Spleen (tissue), 11 donors: ENCODE measurements around the gene SUPT3H. TPM values are rescaled to one million over a fixed set of nuclear protein-coding genes. Genes with fewer than 3 reads are reported as not detected.

Experiments
- DNase-seq: peaks from one replicate; pipeline ENCODE4 v3.0.0-alpha.2; 2020
- H3K27ac ChIP-seq, 8 donors: fragments of 200-600 bp; sonication (generic) in 7 of 8; 1 replicate in 4 of 8; 2 replicates in 4 of 8; pipeline versions ENCODE4 v1.5.0 to v1.8.0; 2016 to 2021; ENCODE audit warnings: inconsistent platforms in 4 of 8, mild to moderate bottlenecking in 4 of 8, moderate library complexity in 1 of 8
- H3K27me3 ChIP-seq, 7 donors: fragments of 200-600 bp; sonication (generic) in 6 of 7; replicated peaks in 1 of 7; 1 replicate in 4 of 7; 2 replicates in 3 of 7; pipeline versions ENCODE4 v1.5.0 to v1.8.0; 2016 to 2021; ENCODE audit warnings: inconsistent platforms in 3 of 7, mild to moderate bottlenecking in 1 of 7
- H3K36me3 ChIP-seq, 6 donors: fragments of 200-600 bp; sonication (generic) in 5 of 6; 1 replicate in 4 of 6; 2 replicates in 2 of 6; pipeline versions ENCODE4 v1.5.0 to v1.8.0; 2016 to 2021; ENCODE audit warnings: inconsistent platforms in 2 of 6
- H3K4me1 ChIP-seq, 6 donors: fragments of 200-600 bp; sonication (generic) in 5 of 6; 1 replicate in 3 of 6; 2 replicates in 3 of 6; pipeline versions ENCODE4 v1.5.0 to v1.8.0; 2016 to 2021; ENCODE audit warnings: inconsistent platforms in 3 of 6
- H3K4me3 ChIP-seq, 8 donors: fragments of 200-600 bp; sonication (generic) in 7 of 8; 1 replicate in 4 of 8; 2 replicates in 4 of 8; pipeline versions ENCODE4 v1.5.0 to v1.8.0; 2016 to 2021; ENCODE audit warnings: inconsistent platforms in 4 of 8, mild to moderate bottlenecking in 4 of 8, moderate library complexity in 2 of 8
- H3K9me3 ChIP-seq, 8 donors: fragments of 200-600 bp; sonication (generic) in 7 of 8; 1 replicate in 4 of 8; 2 replicates in 4 of 8; pipeline versions ENCODE4 v1.5.0 to v1.8.0; 2016 to 2021; ENCODE audit warnings: inconsistent platforms in 4 of 8
- POLR2A ChIP-seq, 3 donors: fragments of 450-650 bp; IDR thresholded peaks; one replicate each; pipeline ENCODE4 v1.5.1; 2017; ENCODE audit warnings: antibody characterized with exemption in 3 of 3, mild to moderate bottlenecking in 1 of 3
- POLR2AphosphoS5 ChIP-seq, 3 donors: sonication (generic); formaldehyde crosslinking; IDR thresholded peaks; one replicate each; pipeline ENCODE4 v1.5.1; 2017; ENCODE audit warnings: antibody characterized with exemption in 3 of 3
- WGBS, 5 donors: extraction: QIAGEN DNeasy Blood & Tissue Kit in 3 of 5; methylation state at CpG; one replicate each; pipeline versions ENCODE4 v1.1.5 to v1.1.7; 2013 to 2018; 5-methylcytosine and 5-hydroxymethylcytosine counted together
- intact Hi-C: fragments of 100-400 bp; cut with DNase I; formaldehyde crosslinking; loops from one replicate; pipeline ENCODE4 v1.15.0; 2023; ENCODE audit warnings: low total_unique reads
- polyA plus RNA-seq, 3 donors: library from polyadenylated mRNA; stranded (reverse); fragments of 200-250 nt; gene quantifications; one replicate each; pipeline ENCODE4 v1.2.1, GENCODE V29; 2013
- total RNA-seq, 7 donors: library from RNA; depleted of rRNA in 3 of 7; stranded (reverse); fragments of >200 nt in 3 of 7; fragmentation: NEBNext Ultra II Directional in 4 of 7; extraction: Animal tissue kit (Norgen Biotek cat#: 25700) in 4 of 7; gene quantifications; one replicate each; pipeline versions ENCODE4 v1.1.0 to v1.2.1, GENCODE V29; 2016 to 2021
- TF ChIP-seq, protein P1 (sequence below), 11 experiments: fragments of 200-600 bp in 7 of 11; fragments of 450-650 bp in 4 of 11; sonication (generic) in 4 of 11; IDR thresholded peaks in 8 of 11; conservative IDR thresholded peaks in 3 of 11; 1 replicate in 7 of 11; 2 replicates in 4 of 11; pipeline versions ENCODE4 v1.4.0 to v1.8.0; 2016 to 2021; ENCODE audit warnings: antibody characterized with exemption in 11 of 11, inconsistent platforms in 4 of 11, mild to moderate bottlenecking in 1 of 11
- donor health status: healthy with polysubstance abuse.
- donor health status: DM: no; HTN: no; CAD: no; lungs with moderate emphysema.
- donor health status: DM: no; HTN: no; CAD: no.
- donor health status: Bipolar disorder and iron deficiency.
- donor health status: healthy.
- donor health status: DM: no; HTN: no; CAD: no.
- donor health status: DM: yes; HTN: yes; CAD: no.

SUPT3H gene
- total and polyA plus RNA-seq, 10 donors = 3.1 to 16.8 (median 6.2) TPM

DNA sequence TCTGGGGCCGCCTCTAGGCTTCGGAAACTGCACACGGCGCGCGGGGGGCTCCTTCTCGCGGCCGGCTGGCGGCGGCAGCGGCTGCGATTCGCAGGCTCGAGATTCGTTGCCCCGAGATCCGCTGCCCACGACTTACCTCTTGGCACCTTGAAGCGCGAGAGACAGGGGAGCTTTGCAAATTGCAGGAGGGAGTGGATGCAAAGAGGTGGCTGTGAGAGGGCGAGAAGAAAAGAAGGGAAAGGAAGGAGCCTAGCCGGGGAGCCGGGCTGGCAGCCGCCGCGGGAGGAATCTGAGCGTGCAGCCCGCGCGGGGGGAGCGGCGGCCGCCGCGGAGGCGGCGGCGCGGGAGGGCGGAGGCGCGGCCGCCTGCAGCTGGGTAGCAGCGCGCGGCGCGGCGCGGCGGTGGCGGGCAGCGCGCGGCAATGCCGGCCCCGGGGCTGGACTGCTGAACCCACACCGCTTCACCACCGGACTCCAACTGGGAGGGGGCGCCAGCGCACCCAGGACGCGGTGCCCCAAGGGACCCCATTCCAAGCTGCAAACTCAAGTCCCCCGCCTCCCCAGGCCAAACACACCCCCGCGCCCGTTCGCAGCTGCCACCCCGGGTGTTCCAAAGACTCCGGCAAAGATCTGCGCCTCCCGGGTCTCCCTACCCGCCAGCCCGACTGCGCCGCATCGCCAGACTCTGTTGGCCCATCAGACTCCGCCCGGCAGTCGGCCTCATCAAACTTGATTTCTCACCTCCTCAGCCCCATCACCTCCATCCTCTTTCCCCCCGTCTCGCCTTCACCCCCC is 44.2 kb upstream of the SUPT3H start:
- intact Hi-C loops = no loop called here
- H3K27me3 ChIP-seq = peaks cover 0 to 84% (median 59%) of the 10 kb centered on the region in 7 donors
- WGBS, 5 donors = 0 to 1% (median 1%) methylated on average over 63 to 83 of the region's 83 CpGs
- H3K9me3 ChIP-seq = no peaks in the 10 kb centered on the region
- peaks cover 31 to 62% (median 48%) of the 10 kb centered on the region in 6 donors for H3K4me1 ChIP-seq
- TF ChIP-seq POLR2AphosphoS5 (IDR thresholded peaks at IDR 0.05) (peak in 1 of 3 donors; percentile 50), POLR2A (IDR thresholded peaks at IDR 0.05) (no peak)
- TF ChIP-seq, protein P1, sequence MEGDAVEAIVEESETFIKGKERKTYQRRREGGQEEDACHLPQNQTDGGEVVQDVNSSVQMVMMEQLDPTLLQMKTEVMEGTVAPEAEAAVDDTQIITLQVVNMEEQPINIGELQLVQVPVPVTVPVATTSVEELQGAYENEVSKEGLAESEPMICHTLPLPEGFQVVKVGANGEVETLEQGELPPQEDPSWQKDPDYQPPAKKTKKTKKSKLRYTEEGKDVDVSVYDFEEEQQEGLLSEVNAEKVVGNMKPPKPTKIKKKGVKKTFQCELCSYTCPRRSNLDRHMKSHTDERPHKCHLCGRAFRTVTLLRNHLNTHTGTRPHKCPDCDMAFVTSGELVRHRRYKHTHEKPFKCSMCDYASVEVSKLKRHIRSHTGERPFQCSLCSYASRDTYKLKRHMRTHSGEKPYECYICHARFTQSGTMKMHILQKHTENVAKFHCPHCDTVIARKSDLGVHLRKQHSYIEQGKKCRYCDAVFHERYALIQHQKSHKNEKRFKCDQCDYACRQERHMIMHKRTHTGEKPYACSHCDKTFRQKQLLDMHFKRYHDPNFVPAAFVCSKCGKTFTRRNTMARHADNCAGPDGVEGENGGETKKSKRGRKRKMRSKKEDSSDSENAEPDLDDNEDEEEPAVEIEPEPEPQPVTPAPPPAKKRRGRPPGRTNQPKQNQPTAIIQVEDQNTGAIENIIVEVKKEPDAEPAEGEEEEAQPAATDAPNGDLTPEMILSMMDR (IDR thresholded peaks at IDR 0.05 in 8 of 11, conservative IDR thresholded peaks at IDR 0.05 in 3 of 11) = peak in 1 of 11 experiments; percentile 22
- peak; percentile 90 for DNase-seq
- no peaks in the 10 kb centered on the region for H3K36me3 ChIP-seq
- peak overlapping the region; percentile 15 to 89 (median 82) for H3K27ac ChIP-seq
- H3K4me3 ChIP-seq = peak overlapping the region; percentile 45 to 84 (median 62)

DNA sequence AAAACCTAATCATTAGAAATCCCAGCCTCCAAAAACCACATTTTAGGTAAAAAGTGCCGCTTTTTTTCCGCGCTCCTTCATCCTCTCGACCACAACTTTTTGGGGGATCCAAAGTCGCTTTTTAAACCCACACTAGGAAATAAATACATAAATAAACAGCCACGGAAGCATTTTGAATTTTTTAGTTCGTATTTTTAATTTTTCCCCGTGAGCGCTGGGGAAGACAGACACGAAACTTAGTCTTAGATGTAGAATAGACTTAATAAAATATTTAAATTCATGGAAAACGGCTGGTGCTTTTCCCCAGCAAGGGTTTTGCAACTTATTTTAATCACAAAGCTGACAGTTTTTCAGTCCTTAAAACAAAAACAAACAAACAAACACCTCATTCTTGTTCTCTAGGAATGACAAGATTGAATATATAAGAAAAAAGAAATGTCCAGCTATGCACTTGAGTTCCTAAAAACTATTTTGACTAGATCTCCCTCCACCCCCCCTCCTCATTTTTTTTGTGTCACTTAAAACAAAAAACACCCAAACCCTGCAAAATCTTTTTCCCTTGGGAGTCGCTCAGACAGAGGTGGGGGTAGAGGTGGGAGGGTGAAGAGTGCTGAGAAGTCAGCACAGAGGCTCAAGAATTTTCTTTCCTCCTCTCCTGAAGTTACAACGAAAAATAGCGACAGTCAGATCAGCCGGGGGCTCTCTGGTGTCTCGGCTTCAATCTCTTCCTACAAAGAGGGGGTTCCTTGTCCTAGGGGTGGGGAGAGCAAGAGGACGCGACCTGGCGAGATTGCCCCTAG is 43.4 kb upstream of the SUPT3H start:
- no peak for DNase-seq
- Histone ChIP-seq H3K27me3 (peaks cover 0 to 84% (median 59%) of the 10 kb centered on the region in 7 donors), H3K27ac (peak overlapping the region in 7 of 8 donors; percentile 15 to 89 (median 85))

GRCh38 chr6:45420083-45420908 is 42.6 kb upstream of the SUPT3H start:
- H3K27me3 ChIP-seq = peaks cover 2 to 89% (median 59%) of the 10 kb centered on the region in 7 donors
- H3K36me3 ChIP-seq = no peaks in the 10 kb centered on the region
- H3K27ac ChIP-seq = no peak overlapping the region
- DNase-seq = peak; percentile 77
- WGBS, 5 donors = 1 to 5% (median 4%) methylated on average over 37 to 40 of the region's 40 CpGs
- intact Hi-C loops = no loop called here
- TF ChIP-seq POLR2A (IDR thresholded peaks at IDR 0.05) (no peak), POLR2AphosphoS5 (IDR thresholded peaks at IDR 0.05) (no peak)
- TF ChIP-seq, protein P1 (IDR thresholded peaks at IDR 0.05 in 8 of 11, conservative IDR thresholded peaks at IDR 0.05 in 3 of 11) = no peak
- peak overlapping the region in 7 of 8 donors; percentile 19 to 84 (median 63) for H3K4me3 ChIP-seq
- H3K9me3 ChIP-seq = no peaks in the 10 kb centered on the region
- H3K4me1 ChIP-seq = peaks cover 31 to 65% (median 48%) of the 10 kb centered on the region in 6 donors

More for the DNA sequence above, 43.4 kb upstream of the SUPT3H start:
- WGBS, 5 donors = 2 to 3% (median 3%) methylated on average over 19 of the region's 19 CpGs
- intact Hi-C loops = no loop called here
- TF ChIP-seq POLR2A (IDR thresholded peaks at IDR 0.05) (no peak), POLR2AphosphoS5 (IDR thresholded peaks at IDR 0.05) (no peak)
- TF ChIP-seq, protein P1 (IDR thresholded peaks at IDR 0.05 in 8 of 11, conservative IDR thresholded peaks at IDR 0.05 in 3 of 11) = no peak
- no peaks in the 10 kb centered on the region for H3K9me3 ChIP-seq
- H3K4me1 ChIP-seq = peaks cover 31 to 62% (median 48%) of the 10 kb centered on the region in 6 donors
- peak overlapping the region; percentile 45 to 84 (median 62) for H3K4me3 ChIP-seq
- no peaks in the 10 kb centered on the region for H3K36me3 ChIP-seq
